NCI-H526 (cell line): Measurements from ENCODE around the gene ACAA2.
"Not testable (repeated sequence)": the region's sequence is repeated elsewhere in the genome, so short reads cannot be mapped to it uniquely, and the experiment has no call there.

Experiments
- DNase-seq, 2 experiments: peaks; one replicate each; lab custom pipeline; 2025; lab: John Stamatoyannopoulos, UW

The ACAA2 gene

GRCh38 chr18:49845629-49846360 is 32.5 kb upstream of the ACAA2 start:
- no peak for DNase-seq

- no peak for DNase-seq
Observed at GRCh38 chr18:49844903-49845302, 31.6 kb upstream of the ACAA2 start.

GRCh38 chr18:49843778-49844625 is 30.7 kb upstream of the ACAA2 start:
- no peak for DNase-seq

GRCh38 chr18:49843131-49843530 is 29.8 kb upstream of the ACAA2 start:
- no peak for DNase-seq

- DNase-seq: no peak
Observed at GRCh38 chr18:49842656-49843055, 29.3 kb upstream of the ACAA2 start.

- no peak for DNase-seq
Observed at GRCh38 chr18:49841236-49842217, 28.2 kb upstream of the ACAA2 start.

GRCh38 chr18:49839012-49839411 is 25.7 kb upstream of the ACAA2 start:
- no peak for DNase-seq

- DNase-seq: no peak
Observed at GRCh38 chr18:49838381-49838780, 25.0 kb upstream of the ACAA2 start.

GRCh38 chr18:49837889-49838288 is 24.6 kb upstream of the ACAA2 start:
- DNase-seq: no peak

- not testable (repeated sequence) for DNase-seq
Observed at GRCh38 chr18:49837316-49837835, 24.0 kb upstream of the ACAA2 start.

GRCh38 chr18:49835405-49835804 is 22.1 kb upstream of the ACAA2 start:
- no peak for DNase-seq

GRCh38 chr18:49834258-49834657 is 20.9 kb upstream of the ACAA2 start:
- no peak for DNase-seq

GRCh38 chr18:49833814-49834213 is 20.5 kb upstream of the ACAA2 start:
- no peak for DNase-seq

- DNase-seq: no peak
Observed at GRCh38 chr18:49832221-49832647, 18.9 kb upstream of the ACAA2 start.

GRCh38 chr18:49827996-49828395 is 14.7 kb upstream of the ACAA2 start:
- no peak for DNase-seq

GRCh38 chr18:49819823-49820671 is 6.7 kb upstream of the ACAA2 start:
- no peak for DNase-seq

GRCh38 chr18:49819071-49819662 is 5.8 kb upstream of the ACAA2 start:
- DNase-seq: no peak

GRCh38 chr18:49817947-49818346 is 4.6 kb upstream of the ACAA2 start:
- DNase-seq: no peak

- no peak for DNase-seq
Observed at GRCh38 chr18:49815927-49816326, 2.6 kb upstream of the ACAA2 start.

GRCh38 chr18:49814147-49814499 is 790 bp upstream of the ACAA2 start:
- peak; percentile 45 to 81 for DNase-seq

- peak in 1 of 2 experiments; percentile 39 for DNase-seq
Observed at GRCh38 chr18:49813069-49813318, 339 bp downstream of the ACAA2 start.
